ENCODE data around the gene AZIN2. TPM values are rescaled to one million over a fixed set of nuclear protein-coding genes. Genes with fewer than 3 reads are reported as not detected.

The AZIN2 gene
- total and polyA plus RNA-seq, 9 of the 15 experiments (the other 6 are each of a cell fraction or from before 2014, with no cell fraction given), result 0.06 to 0.91 (median 0.42) TPM; not detected in 2

DNA sequence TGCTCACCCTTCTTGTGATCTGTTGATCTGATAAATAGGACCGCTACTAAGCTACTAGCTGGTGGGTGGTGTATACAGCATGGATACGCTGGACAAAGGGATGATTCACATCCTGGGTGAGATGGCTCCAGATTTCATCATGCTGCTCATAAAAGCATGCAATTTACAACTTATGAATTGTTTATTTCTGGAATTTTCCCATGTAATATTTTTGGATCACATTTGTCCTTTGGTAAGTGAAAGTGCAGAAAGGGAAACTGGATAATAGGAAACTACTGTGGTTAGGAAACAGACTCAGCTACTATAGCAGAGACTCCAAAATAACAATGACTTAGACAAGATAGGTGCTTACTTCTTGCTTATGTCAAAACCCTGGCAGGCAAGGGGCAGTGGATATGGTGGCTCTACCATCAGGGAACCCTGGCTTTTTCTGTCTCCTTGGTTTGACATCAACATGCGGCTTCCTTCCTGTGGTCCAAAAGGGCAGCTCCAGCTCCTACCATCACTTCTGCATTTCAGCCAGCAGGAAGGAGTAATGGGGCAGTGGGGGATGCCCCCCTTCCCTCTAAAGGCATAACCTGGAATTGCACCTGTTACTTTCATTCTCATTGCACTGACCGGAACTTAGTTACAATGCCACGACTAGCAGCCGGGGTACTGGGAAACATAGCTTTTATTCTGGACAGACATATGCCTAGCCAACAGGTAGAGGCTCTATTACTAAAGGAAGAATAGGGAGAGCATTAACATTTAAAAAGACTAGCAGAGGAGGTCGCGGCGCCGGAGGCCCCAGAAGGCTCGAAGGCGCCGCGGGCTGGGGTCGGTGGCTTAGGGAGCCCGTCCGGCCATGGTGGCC lies 30.5 kb upstream of the AZIN2 start (continued):
- TF ChIP-seq ARHGAP35 (IDR thresholded peaks at IDR 0.05; ENCODE audit: partially characterized antibody) (no peak), XRCC5 (IDR thresholded peaks at IDR 0.05; ENCODE audit: low read depth, low read length) (no peak), NRF1 (conservative IDR thresholded peaks at IDR 0.05 in 1 of 2, IDR thresholded peaks at IDR 0.05 in 1 of 2) (no peak), ZNF780A (CRISPR knock-in tag; IDR thresholded peaks at IDR 0.05) (no peak), ZNF830 (CRISPR knock-in tag; IDR thresholded peaks at IDR 0.05) (no peak), ZKSCAN3 (CRISPR knock-in tag; IDR thresholded peaks at IDR 0.05) (no peak), EP400 (IDR thresholded peaks at IDR 0.05) (peak; percentile 52; the same call in 1 of the 2 replicates), POLR2B (IDR thresholded peaks at IDR 0.05; ENCODE audit: low read depth, partially characterized antibody) (no peak), ZNF165 (CRISPR knock-in tag; IDR thresholded peaks at IDR 0.05; ENCODE audit: borderline replicate concordance) (no peak), ZEB2 (IDR thresholded peaks at IDR 0.05) (no peak), STAT5B (CRISPR knock-in tag; IDR thresholded peaks at IDR 0.05) (no peak), BHLHE40 (IDR thresholded peaks at IDR 0.05; ENCODE audit: low read length) (no peak), NFIC (IDR thresholded peaks at IDR 0.05) (no peak), KLF10 (CRISPR knock-in tag; IDR thresholded peaks at IDR 0.05) (no peak), BRCA1 (IDR thresholded peaks at IDR 0.05) (no peak), BRCA1 (CRISPR knock-in tag; IDR thresholded peaks at IDR 0.05) (no peak), RBM39 (optimal IDR thresholded peaks at IDR 0.05; ENCODE audit: low read depth, low read length) (no peak), CEBPG (CRISPR knock-in tag; IDR thresholded peaks at IDR 0.05) (peak; percentile 91), CEBPG (tag; conservative IDR thresholded peaks at IDR 0.05 in 1 of 2, IDR thresholded peaks at IDR 0.05 in 1 of 2) (peak; percentile 82 to 99), GTF2A2 (tag; IDR thresholded peaks at IDR 0.05) (peak; percentile 44; the same call in 1 of the 2 replicates), ZNF274 (IDR thresholded peaks at IDR 0.05; ENCODE audit: borderline replicate concordance, low read depth, low read length) (no peak), POLR2G (IDR thresholded peaks at IDR 0.05; ENCODE audit: low read depth, low read length) (no peak), PPARD (CRISPR knock-in tag; IDR thresholded peaks at IDR 0.05) (no peak)
- TF ChIP-seq, protein P1, sequence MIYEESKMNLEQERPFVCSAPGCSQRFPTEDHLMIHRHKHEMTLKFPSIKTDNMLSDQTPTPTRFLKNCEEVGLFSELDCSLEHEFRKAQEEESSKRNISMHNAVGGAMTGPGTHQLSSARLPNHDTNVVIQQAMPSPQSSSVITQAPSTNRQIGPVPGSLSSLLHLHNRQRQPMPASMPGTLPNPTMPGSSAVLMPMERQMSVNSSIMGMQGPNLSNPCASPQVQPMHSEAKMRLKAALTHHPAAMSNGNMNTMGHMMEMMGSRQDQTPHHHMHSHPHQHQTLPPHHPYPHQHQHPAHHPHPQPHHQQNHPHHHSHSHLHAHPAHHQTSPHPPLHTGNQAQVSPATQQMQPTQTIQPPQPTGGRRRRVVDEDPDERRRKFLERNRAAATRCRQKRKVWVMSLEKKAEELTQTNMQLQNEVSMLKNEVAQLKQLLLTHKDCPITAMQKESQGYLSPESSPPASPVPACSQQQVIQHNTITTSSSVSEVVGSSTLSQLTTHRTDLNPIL (CRISPR knock-in tag; IDR thresholded peaks at IDR 0.05), result no peak
- TF ChIP-seq, protein P2, sequence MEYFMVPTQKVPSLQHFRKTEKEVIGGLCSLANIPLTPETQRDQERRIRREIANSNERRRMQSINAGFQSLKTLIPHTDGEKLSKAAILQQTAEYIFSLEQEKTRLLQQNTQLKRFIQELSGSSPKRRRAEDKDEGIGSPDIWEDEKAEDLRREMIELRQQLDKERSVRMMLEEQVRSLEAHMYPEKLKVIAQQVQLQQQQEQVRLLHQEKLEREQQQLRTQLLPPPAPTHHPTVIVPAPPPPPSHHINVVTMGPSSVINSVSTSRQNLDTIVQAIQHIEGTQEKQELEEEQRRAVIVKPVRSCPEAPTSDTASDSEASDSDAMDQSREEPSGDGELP (CRISPR knock-in tag; IDR thresholded peaks at IDR 0.05; ENCODE audit: borderline replicate concordance), result no peak
- TF ChIP-seq, protein P3, sequence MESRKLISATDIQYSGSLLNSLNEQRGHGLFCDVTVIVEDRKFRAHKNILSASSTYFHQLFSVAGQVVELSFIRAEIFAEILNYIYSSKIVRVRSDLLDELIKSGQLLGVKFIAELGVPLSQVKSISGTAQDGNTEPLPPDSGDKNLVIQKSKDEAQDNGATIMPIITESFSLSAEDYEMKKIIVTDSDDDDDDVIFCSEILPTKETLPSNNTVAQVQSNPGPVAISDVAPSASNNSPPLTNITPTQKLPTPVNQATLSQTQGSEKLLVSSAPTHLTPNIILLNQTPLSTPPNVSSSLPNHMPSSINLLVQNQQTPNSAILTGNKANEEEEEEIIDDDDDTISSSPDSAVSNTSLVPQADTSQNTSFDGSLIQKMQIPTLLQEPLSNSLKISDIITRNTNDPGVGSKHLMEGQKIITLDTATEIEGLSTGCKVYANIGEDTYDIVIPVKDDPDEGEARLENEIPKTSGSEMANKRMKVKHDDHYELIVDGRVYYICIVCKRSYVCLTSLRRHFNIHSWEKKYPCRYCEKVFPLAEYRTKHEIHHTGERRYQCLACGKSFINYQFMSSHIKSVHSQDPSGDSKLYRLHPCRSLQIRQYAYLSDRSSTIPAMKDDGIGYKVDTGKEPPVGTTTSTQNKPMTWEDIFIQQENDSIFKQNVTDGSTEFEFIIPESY (CRISPR knock-in tag; IDR thresholded peaks at IDR 0.05), result no peak

Measured in K562 (cell line).